Dermis blood vessel endothelial cell (primary cell): ENCODE results near the gene SND1. TPM values are rescaled to one million over a fixed set of nuclear protein-coding genes. Genes with fewer than 3 reads are reported as not detected.
A peak's percentile ranks its signal among the peaks of the same experiment; 100 is the strongest.
"Not testable (repeated sequence)": the region's sequence is repeated elsewhere in the genome, so short reads cannot be mapped to it uniquely, and the experiment has no call there.

Experiments
- DNase-seq: peaks from one replicate; pipeline ENCODE4 v3.0.0; 2010
- total RNA-seq: library from RNA; depleted of rRNA; stranded (reverse); fragments of >200 nt; gene quantifications from 2 replicates; pipeline ENCODE4 v1.2.3, GENCODE V29; 2014

SND1 gene
- total RNA-seq, 1 donor from 2014 or later = 179 TPM

DNA sequence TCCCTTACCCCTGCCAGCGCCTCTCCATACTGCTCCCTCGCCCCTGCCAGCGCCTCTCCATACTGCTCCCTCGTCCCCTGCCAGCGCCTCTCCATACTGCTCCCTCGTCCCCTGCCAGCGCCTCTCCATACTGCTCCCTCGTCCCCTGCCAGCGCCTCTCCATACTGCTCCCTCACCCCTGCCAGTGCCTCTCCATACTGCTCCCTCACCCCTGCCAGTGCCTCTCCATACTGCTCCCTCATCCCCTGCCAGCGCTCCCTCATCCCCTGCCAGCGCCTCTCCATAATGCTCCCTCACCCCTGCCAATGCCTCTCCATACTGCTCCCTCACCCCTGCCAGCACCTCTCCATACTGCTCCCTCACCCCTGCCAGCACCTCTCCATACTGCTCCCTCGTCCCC, 455.5 kb downstream of the SND1 start:
- DNase-seq = not testable (repeated sequence)

GRCh38 chr7:128108129-128108528, 456.1 kb downstream of the SND1 start:
- DNase-seq = no peak

- no peak for DNase-seq
Measured at GRCh38 chr7:128108641-128109423, 456.8 kb downstream of the SND1 start.

DNA sequence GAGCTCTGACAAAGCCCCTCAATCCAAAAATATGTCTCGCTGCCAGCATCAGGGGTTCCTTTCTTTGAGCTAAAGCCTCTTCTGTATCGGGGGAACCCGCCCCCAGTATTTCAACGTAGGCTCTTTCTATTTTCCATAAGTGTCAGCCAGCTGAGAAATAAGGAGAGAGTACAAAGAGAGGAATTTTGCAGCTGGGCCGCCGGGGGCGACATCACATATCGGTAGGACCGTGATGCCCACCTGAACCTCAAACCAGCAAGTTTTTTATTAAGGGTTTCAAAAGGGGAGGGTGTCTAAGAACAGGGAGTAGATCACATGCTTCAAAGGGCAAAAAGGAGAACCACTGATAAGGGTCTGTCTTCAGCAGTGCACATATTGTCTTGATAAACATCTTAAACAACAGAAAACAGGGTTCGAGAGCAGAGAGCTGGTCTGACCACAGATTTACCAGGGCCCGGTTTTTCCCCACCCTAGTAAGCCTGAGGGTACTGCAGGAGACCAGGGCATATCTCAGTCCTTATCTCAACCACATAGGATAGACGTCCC, 457.5 kb downstream of the SND1 start:
- not testable (repeated sequence) for DNase-seq

DNA sequence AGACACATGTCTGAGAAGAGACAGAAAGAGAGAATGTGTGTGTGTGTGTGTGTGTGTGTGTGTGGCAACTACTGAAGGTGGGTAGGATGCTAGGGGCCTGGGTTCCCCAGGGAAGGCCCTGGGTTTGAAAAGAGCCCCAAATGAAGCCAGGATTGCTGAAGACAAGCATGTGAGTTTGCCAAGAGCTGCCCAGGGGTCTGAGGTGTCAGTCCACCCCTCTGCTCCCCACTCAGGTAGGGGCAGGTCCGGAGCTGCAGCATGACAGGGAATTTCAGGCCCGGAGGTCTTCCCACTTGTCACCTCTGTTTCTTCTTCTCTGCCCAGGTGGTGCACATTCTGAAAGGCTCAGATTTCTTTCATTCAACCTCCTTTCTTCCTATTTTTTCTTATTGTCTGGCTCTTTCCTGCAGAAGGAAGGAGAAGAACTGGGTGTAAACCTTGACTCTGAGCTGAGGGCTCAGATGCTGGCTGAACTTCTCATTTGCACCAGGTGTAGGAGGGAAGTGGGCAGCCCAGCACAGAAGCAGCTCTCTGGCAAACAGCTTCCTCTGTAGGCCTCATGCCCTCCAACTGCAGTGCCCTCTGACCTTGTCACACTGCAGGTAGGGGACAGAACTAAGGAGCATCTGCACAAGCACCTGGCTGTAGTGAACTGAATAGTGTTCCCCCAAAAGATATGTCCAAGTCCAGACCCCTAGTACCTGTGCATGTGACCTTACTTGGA, 458.8 kb downstream of the SND1 start:
- no peak for DNase-seq

GRCh38 chr7:128112018-128112780, 460.2 kb downstream of the SND1 start:
- DNase-seq = no peak

DNA sequence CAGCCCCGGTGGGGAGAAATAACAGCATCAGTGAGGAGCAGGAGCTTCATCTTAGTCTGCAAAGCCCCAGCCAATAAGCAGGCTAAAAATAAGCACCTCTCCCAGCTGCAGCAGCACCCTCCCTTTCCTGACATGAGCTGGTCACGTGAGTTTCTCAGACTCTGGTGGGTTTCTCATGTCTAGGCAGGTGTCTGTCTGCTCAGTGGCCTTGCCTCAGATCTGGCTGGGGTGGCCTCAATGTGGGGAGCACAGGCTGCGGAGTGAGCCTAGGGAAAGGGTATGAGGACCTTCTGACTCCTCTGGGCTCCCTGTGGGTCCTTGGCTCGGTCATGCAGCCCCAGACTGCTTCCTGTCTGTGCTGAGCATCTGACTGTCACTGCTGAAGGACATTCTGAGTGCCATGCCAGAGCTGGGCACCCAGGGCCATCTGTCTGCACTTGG, 460.8 kb downstream of the SND1 start:
- no peak for DNase-seq

DNA sequence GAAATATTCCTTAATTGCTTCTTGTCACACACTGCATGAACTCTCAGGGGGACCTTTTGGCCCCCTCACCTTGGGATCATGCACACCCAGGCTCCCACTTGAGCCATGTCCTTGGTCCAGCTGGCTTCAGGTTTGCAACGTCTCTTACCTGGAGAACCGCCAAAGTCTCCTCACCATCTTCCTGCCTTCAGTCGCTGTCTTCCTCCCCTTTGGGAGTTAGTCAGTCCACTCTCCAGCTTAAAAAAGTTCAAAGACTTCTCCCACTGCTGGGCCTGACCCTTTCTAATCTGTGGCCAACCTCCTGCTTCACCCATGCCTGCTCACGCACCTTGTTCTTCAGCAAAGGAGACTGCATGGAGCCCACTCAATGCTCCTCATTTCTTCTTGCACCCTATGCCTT, 461.8 kb downstream of the SND1 start:
- no peak for DNase-seq

DNA sequence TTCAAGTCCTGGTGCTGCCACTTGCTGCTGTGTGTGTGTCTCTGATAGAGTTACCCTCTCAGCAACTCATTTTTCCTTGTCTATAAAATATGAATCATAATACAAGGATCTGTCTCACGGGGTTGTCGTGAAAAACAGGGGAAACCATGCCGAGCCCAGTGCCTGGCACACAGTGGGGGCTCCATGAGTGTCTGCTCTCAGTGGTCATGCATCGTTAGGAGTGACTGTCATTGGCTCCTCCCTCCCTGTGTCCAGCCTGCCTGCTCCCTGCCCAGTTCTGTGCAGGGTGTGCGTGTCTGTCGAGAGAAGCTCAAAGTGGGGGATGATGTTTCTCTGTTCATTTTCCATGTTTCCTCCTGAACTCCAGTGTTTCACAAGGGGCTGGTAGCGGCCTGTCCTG, 462.8 kb downstream of the SND1 start:
- DNase-seq = no peak

- peak; percentile 34 for DNase-seq
Measured at GRCh38 chr7:128115336-128115820, 463.4 kb downstream of the SND1 start.

DNA sequence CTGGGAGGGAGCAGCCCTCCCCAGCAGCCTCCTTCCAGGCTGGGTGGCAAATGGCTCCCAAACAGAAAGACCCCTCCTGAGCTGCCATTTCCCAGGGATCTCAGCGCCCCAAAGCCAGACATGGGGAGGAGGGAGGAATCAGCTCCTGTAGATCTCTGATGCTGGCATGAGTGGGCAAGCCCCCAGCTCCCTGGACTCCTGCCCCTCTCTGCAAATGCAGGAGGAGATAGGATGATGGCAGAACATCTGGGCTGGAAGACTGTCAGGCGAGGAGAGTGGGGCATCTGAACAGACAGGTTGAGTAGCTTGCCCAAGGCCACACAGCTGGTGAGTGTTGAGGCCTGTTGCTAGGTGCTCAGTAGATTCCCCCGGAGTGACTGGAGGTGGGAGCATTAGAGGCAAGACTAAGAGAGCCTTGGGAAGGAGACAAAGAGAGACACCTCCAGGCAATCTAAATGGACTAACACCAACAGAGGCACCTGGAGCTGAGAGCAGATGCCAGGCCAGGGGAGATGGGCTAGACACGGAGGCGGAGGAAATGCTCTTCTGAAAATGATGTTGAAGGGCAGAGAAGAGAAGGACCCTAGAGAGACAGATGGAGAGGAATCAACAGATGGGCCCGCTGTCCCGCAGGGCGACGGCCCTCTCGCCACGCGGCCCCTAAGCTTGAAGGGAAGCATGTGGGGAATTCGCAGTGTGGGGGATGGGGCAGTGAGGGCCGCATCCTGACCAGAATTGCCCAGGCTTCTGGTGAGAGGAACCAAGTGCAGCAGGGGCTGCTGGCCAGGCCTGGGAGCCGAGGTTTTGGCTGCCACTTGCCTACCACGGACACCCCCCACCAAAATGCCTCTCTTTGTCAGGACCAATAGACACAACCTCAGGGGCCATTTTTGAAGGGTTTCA, 464.1 kb downstream of the SND1 start:
- no peak for DNase-seq

DNA sequence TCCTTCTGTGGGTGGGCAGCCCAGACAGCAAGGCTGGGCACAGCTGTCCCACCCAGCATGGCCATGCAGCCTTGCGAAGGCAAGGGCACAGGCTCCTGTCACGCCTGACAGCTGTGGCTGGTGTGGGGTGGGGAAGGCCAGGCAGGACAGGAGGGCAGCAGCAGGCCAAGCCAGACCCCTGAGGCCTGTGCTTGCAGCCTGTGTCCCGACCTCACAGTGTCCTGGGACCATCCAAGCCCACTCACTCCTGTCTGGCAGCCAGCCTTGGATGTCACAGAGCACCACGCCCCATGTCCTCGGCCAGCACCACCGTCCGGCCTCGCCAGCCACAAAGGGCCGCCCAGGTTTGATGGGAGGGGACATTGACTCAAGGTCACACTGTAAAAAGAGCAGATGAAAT, 464.7 kb downstream of the SND1 start:
- no peak for DNase-seq

DNA sequence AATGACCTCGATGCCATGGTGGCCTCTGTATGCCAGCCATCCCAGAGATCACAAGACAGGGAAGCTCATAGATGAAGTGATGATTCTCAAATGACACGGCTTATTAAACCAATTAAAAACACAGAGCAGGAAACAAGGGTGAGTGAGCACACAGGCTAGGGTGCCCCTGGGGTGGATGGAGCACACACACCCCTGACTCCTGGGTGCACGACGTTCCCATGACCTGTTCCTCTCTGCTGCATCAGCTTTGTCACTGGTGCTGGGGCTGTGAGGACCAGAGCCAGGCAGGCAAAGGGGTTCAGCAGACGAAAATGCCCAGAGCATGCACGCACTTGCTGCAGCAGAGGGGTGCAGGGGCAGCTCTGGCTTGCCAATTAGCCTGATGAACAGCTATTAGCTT, 465.7 kb downstream of the SND1 start:
- no peak for DNase-seq

GRCh38 chr7:128119036-128119435, 467.0 kb downstream of the SND1 start:
- DNase-seq = no peak

DNA sequence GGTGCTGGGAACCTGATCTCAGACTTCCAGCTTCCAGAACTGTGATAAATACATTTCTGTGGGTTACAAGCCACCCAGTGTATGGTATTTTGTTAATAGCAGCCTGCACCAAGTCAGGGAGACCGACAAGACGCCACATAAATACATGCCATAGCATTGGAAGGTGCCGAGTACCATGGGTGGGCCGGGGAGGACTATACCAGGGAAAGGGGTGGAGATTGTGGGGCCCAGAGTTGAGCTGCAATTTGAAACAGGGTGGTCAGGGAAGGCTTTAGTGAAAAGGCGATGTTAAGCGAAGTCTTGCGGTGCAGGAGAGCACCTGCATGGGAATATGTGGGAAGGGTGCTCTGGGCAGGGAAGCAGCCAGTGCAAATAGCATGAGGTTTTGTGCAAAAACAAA, 468.1 kb downstream of the SND1 start:
- DNase-seq = no peak

DNA sequence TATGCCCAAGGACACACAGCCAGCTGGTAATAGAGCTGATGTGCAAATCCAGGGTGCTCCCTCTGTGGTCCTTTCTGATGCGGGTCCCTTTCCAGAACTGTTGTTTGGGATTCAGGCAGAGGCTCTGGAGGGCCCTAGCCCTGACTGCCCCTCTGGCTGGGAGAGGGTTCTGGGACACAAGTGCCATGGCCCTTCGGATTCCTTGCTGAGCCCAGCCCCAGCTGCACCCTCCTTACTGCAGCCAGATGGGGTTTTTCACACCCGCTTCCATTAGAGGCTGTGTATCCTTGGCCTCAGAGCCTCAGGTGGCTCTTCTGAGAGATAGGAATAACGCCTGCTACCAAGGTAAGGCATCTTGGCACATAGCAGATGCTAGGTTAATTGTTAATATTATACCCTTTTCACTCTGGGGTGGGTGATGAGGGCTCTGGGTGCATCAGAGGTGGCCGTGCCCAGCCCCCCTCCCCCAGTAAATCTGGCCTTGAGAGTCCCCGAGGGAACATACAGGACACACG, 469.0 kb downstream of the SND1 start:
- DNase-seq = no peak

DNA sequence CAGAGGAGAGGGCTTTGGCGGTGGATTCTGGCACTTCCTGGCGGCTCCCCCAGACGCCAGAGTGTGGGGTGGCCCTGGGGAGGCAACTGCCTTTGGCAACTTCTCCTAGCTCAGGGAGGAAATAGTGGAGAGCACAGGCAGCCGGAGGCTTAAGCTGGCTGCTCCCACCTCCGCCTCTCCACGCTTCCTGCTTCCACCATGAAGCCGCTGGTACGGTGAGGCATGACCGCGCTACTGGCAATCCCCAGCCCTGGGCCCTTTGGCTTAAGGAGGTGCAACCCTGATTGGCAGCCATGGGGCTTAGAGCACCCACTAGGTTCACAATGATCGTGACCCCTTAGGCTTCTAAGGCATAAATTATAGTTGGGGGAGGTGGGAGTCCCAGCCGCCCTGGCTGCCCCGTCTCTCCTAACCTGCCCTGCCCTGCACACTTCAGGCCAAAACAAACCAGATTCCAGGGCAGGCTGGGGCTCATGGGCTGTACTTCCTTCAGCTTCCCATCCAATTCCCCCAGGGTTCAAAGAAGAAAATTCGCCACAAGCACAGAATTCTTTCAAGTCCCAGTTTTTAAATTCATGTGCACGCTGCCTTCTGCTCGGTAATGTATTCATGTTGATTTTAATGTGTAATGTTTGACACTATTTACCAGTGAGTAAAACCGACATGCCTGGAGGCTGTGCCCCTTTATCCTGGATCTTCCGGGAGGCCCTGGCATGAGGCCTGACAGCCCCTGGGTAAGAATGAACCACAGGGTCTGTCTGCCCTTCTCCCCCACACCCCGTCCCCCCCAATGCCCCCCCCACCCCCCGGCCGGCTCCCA, 469.9 kb downstream of the SND1 start:
- peak; percentile 73 for DNase-seq

DNA sequence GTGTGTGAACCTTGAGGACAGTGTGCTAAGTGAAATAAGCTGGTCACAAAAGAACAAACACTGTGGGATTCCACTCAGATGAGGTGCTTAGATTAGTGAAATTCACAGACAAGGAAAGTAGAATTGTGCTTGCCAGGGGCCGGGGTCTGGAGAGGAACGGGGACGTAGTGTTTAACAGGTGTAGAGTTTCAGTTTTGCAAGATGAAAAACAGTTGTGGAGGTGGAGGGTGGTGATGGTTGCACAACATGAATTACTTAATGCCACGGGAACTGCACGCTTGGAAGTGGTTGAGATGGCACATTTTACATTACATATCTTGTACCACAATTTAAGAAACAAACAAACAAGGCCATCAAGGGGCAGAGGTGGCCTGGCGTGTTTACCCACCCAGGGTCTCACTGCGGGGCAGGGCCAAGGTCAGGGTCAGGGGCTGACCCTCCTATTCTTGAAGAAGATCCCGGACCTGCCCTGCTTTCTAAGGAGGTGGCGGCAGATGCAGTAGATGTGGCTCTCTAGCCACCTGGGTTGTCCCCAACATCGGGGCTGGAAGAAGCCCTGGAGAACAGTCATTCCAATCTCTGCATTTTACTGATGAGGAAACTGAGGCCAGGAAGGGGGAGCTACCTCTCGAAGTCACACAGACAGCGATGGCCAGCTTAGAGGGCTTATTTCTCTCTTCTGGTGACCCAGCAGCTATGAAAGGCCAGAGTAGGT, 470.7 kb downstream of the SND1 start:
- no peak for DNase-seq

DNA sequence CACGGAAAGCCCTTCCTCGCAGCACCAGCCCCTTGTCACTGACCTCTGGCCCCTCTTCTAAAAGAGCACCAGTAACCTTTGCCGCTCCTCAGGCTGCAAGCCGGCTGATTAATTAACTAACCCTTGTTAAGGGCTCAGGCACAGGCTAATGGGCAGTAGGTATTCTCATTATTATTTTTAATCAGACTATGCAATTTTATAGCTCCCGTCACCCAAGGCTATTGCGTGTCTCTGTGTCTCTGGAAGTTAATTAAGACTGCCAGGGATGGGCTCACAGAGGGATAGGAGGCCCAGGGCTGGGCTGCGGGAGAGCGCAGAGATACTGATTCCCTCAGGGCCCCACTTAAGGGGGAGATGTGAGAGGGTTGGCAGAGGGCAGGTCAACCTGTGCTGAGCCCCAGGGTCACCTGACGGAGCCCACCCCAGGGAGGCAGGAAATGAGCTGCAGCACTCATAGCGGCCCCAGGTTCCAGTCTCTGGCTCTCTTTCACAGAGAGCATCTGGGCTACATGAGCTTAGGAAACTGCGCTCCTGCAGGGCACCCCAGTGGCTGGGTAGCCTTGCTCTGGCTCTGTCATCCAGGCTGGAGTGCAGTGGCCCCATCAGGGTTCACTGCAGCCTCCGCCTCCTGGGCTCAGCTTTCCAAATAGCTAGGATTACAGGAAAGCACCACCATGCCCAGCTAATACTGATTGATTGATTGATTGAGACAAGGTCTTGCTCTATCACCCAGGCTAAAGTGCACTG, 471.5 kb downstream of the SND1 start:
- no peak for DNase-seq
